Panc1 (cell line): ENCODE measurements around the gene KLRG1.

Experiments
- REST ChIP-seq, 2 experiments: IDR thresholded peaks; 2 replicates each; pipeline ENCODE4 v1.6.1; 2011 to 2012; ENCODE audit warnings: low read depth in 2 of 2, control low read depth in 1 of 2, low read length in 1 of 2, mild to moderate bottlenecking in 1 of 2, moderate library complexity in 1 of 2; ENCODE audit not compliant: insufficient read depth in 1 of 2
- TF ChIP-seq, protein P1 (sequence below): fragments of 450-650 bp; IDR thresholded peaks from 2 replicates; pipeline ENCODE4 v1.5.1; 2017; ENCODE audit warnings: mild to moderate bottlenecking

GRCh38 chr12:8948701-8949341, 40.5 kb upstream of the KLRG1 start:
- TF ChIP-seq, protein P1, sequence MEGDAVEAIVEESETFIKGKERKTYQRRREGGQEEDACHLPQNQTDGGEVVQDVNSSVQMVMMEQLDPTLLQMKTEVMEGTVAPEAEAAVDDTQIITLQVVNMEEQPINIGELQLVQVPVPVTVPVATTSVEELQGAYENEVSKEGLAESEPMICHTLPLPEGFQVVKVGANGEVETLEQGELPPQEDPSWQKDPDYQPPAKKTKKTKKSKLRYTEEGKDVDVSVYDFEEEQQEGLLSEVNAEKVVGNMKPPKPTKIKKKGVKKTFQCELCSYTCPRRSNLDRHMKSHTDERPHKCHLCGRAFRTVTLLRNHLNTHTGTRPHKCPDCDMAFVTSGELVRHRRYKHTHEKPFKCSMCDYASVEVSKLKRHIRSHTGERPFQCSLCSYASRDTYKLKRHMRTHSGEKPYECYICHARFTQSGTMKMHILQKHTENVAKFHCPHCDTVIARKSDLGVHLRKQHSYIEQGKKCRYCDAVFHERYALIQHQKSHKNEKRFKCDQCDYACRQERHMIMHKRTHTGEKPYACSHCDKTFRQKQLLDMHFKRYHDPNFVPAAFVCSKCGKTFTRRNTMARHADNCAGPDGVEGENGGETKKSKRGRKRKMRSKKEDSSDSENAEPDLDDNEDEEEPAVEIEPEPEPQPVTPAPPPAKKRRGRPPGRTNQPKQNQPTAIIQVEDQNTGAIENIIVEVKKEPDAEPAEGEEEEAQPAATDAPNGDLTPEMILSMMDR: no peak
- TF ChIP-seq REST (IDR thresholded peaks at IDR 0.05; ENCODE audit: insufficient read depth in 1 of 2, low read depth in 2 of 2, low read length in 1 of 2): no peak
